NB4 (cell line): ENCODE results near the gene TCF3.

ENCODE experiments used
- CTCF ChIP-seq: IDR thresholded peaks from one replicate; pipeline ENCODE4 v1.5.1; 2012; ENCODE audit warnings: low read depth, low read length
- MAX ChIP-seq: IDR thresholded peaks from 2 replicates; pipeline ENCODE4 v1.6.1; 2011; ENCODE audit warnings: low read depth, low read length
- POLR2A ChIP-seq: IDR thresholded peaks from 2 replicates; pipeline ENCODE4 v1.6.1; 2011; ENCODE audit warnings: mild to moderate bottlenecking; ENCODE audit not compliant: insufficient read length; ENCODE audit errors: extremely low read depth

GRCh38 chr19:1680976-1681375 is 28.6 kb upstream of the TCF3 start:
- no peak for TF ChIP-seq CTCF
- no peak for TF ChIP-seq MAX
- TF ChIP-seq POLR2A, result no peak
